HG03457 (cell line): Measurements from ENCODE around the gene C3orf20.
"Not testable (repeated sequence)": the region's sequence is repeated elsewhere in the genome, so short reads cannot be mapped to it uniquely, and the experiment has no call there.

Experiments used
- ATAC-seq: cut with Tn5 transposase; IDR thresholded peaks from one replicate; pipeline ENCODE4 v1.9.1; 2021; ENCODE audit warnings: moderate number of reproducible peaks; ENCODE audit not compliant: unreplicated experiment

Gene C3orf20

GRCh38 chr3:14752979-14753378, 78.0 kb downstream of the C3orf20 start:
- ATAC-seq: not testable (repeated sequence)

GRCh38 chr3:14757153-14757700, 82.3 kb downstream of the C3orf20 start:
- ATAC-seq: no peak

GRCh38 chr3:14758297-14758696, 83.4 kb downstream of the C3orf20 start:
- ATAC-seq: no peak

GRCh38 chr3:14758959-14759358, 84.0 kb downstream of the C3orf20 start:
- ATAC-seq: no peak

GRCh38 chr3:14760185-14760584, 85.2 kb downstream of the C3orf20 start:
- ATAC-seq: no peak

GRCh38 chr3:14761121-14761672, 86.3 kb downstream of the C3orf20 start:
- ATAC-seq: no peak

GRCh38 chr3:14761866-14762265, 86.9 kb downstream of the C3orf20 start:
- ATAC-seq: no peak

GRCh38 chr3:14762701-14763100, 87.8 kb downstream of the C3orf20 start:
- ATAC-seq: no peak

GRCh38 chr3:14764331-14765059, 89.6 kb downstream of the C3orf20 start:
- no peak for ATAC-seq

- ATAC-seq: no peak
These were observed 90.1 kb downstream of the C3orf20 start for GRCh38 chr3:14765060-14765400.

GRCh38 chr3:14765576-14766427, 90.9 kb downstream of the C3orf20 start:
- ATAC-seq: no peak

GRCh38 chr3:14766428-14767244, 91.7 kb downstream of the C3orf20 start:
- no peak for ATAC-seq

- no peak for ATAC-seq
These were observed 92.5 kb downstream of the C3orf20 start for GRCh38 chr3:14767245-14768051.

- no peak for ATAC-seq
These were observed 93.3 kb downstream of the C3orf20 start for GRCh38 chr3:14768182-14768790.

- no peak for ATAC-seq
These were observed 93.9 kb downstream of the C3orf20 start for GRCh38 chr3:14768881-14769280.

- no peak for ATAC-seq
These were observed 94.8 kb downstream of the C3orf20 start for GRCh38 chr3:14769544-14770325.

- ATAC-seq: no peak
These were observed 95.7 kb downstream of the C3orf20 start for GRCh38 chr3:14770591-14770990.

- ATAC-seq: no peak
These were observed 96.9 kb downstream of the C3orf20 start for GRCh38 chr3:14771593-14772497.
